Small intestine (tissue), 7 donors: ENCODE data around the gene RNF227. TPM values are rescaled to one million over a fixed set of nuclear protein-coding genes. Genes with fewer than 3 reads are reported as not detected.
A peak's percentile ranks its signal among the peaks of the same experiment; 100 is the strongest.

Experiments used
- DNase-seq, 2 donors: peaks; one replicate each; pipeline versions ENCODE4 v3.0.0 to v3.0.0-alpha.2; 2013
- FAIRE-seq: peaks from 2 replicates; lab custom pipeline; 2012; peaks lifted over from hg19 to GRCh38; lab: Jason Lieb, UNC
- H3K27ac ChIP-seq, 3 donors: one replicate each; pipeline ENCODE4 v1.5.1; 2013; ENCODE audit warnings: low read length in 2 of 3, mild to moderate bottlenecking in 2 of 3, control low read depth in 1 of 3, inconsistent platforms in 1 of 3, low read depth in 1 of 3, moderate library complexity in 1 of 3
- H3K27me3 ChIP-seq, 3 donors: one replicate each; pipeline ENCODE4 v1.6.1; 2013; ENCODE audit warnings: low read length in 3 of 3, inconsistent platforms in 1 of 3; ENCODE audit not compliant: control insufficient read depth in 3 of 3, insufficient read depth in 3 of 3
- H3K36me3 ChIP-seq, 3 donors: one replicate each; pipeline ENCODE4 v1.6.1; 2013; ENCODE audit warnings: low read length in 3 of 3, inconsistent platforms in 1 of 3, low read depth in 1 of 3, mild to moderate bottlenecking in 1 of 3, moderate library complexity in 1 of 3; ENCODE audit not compliant: control insufficient read depth in 3 of 3, insufficient read depth in 2 of 3
- H3K4me1 ChIP-seq, 3 donors: one replicate each; pipeline ENCODE4 v1.6.1; 2013; ENCODE audit warnings: low read length in 2 of 3, inconsistent platforms in 1 of 3, low read depth in 1 of 3, mild to moderate bottlenecking in 1 of 3, moderate library complexity in 1 of 3; ENCODE audit not compliant: control insufficient read depth in 3 of 3, insufficient read depth in 2 of 3
- H3K4me3 ChIP-seq, 3 donors: one replicate each; pipeline ENCODE4 v1.5.1; 2013; ENCODE audit warnings: low read length in 3 of 3, control low read depth in 1 of 3, inconsistent platforms in 1 of 3, low read depth in 1 of 3, mild to moderate bottlenecking in 1 of 3, moderate library complexity in 1 of 3
- H3K9me3 ChIP-seq, 2 donors: one replicate each; pipeline ENCODE4 v1.6.1; 2013; ENCODE audit warnings: low read depth in 1 of 2, low read length in 1 of 2; ENCODE audit not compliant: control insufficient read depth in 2 of 2, insufficient read depth in 1 of 2
- WGBS, 3 donors: extraction: QIAGEN DNeasy Blood & Tissue Kit; methylation state at CpG; one replicate each; pipeline ENCODE4 v1.1.7; 2013; 5-methylcytosine and 5-hydroxymethylcytosine counted together
- polyA plus RNA-seq, 4 donors: library from polyadenylated mRNA; stranded (reverse) in 3 of 4; unstranded in 1 of 4; fragments of 200-250 nt in 3 of 4; fragments of 120-200 nt in 1 of 4; gene quantifications; one replicate each; pipeline versions ENCODE4 v1.2.1 to v1.2.3, GENCODE V29; 2013
- donor health status: healthy with polysubstance abuse.
- donor health status: control.
- donor health status: control.
- donor health status: Bipolar disorder and iron deficiency.
- donor health status: healthy.

Gene RNF227
- polyA plus RNA-seq, 4 donors = 1.9 to 3.0 (median 2.5) TPM

- Histone ChIP-seq H3K4me3 (no peak overlapping the region), H3K9me3 (no peaks in the 10 kb centered on the region), H3K4me1 (peaks cover 3 to 34% (median 20%) of the 10 kb centered on the region in 3 donors), H3K27me3 (no peaks in the 10 kb centered on the region), H3K27ac (peak overlapping the region; percentile 22 to 97 (median 91)), H3K36me3 (peaks cover 6 to 44% (median 8%) of the 10 kb centered on the region in 3 donors)
- FAIRE-seq (no peak), DNase-seq (peak; percentile 82 to 94)
- 28 to 43% (median 43%) methylated on average over 11 of the region's 11 CpGs for WGBS, 3 donors
These were observed 26.7 kb downstream of the RNF227 start for GRCh38 chr17:7889166-7889955.

- H3K27ac ChIP-seq = peak within 1 kb of the TSS; percentile 68 to 97 (median 91)
- no peak for FAIRE-seq
- DNase-seq = peak; percentile 25 to 35
- H3K36me3 ChIP-seq = peaks cover 4 to 34% (median 6%) of the 10 kb centered on the region in 3 donors
- no peaks in the 10 kb centered on the region for H3K9me3 ChIP-seq
- no peaks in the 10 kb centered on the region for H3K27me3 ChIP-seq
- 9 to 21% (median 16%) methylated on average over 18 of the region's 18 CpGs for WGBS, 3 donors
- peak within 1 kb of the TSS; percentile 36 to 87 (median 43) for H3K4me3 ChIP-seq
- H3K4me1 ChIP-seq = peaks cover 3 to 41% (median 20%) of the 10 kb centered on the region in 3 donors
These were observed 27.7 kb downstream of the RNF227 start, which contains the start of gene CHD3 for GRCh38 chr17:7888184-7888920. TSS of gene CHD3 (plus strand) at chr17:7888789. CDS start at chr17:7889001, 212 bp downstream.

- Histone ChIP-seq H3K9me3 (no peaks in the 10 kb centered on the region), H3K4me3 (peak overlapping the region; percentile 36 to 87 (median 43)), H3K4me1 (peaks cover 5 to 48% (median 23%) of the 10 kb centered on the region in 3 donors), H3K36me3 (peaks cover 2 to 30% (median 4%) of the 10 kb centered on the region in 3 donors), H3K27ac (peak overlapping the region; percentile 68 to 97 (median 91)), H3K27me3 (no peaks in the 10 kb centered on the region)
- 0 to 1% (median 1%) methylated on average over 26 to 35 of the region's 35 CpGs for WGBS, 3 donors
- FAIRE-seq = no peak
- peak; percentile 92 to 96 for DNase-seq
These were observed 28.5 kb downstream of the RNF227 start for GRCh38 chr17:7887482-7888183.

- H3K4me1 ChIP-seq = peaks cover 5 to 53% (median 24%) of the 10 kb centered on the region in 3 donors
- H3K27me3 ChIP-seq = no peaks in the 10 kb centered on the region
- peak overlapping the region; percentile 68 to 87 (median 86) for H3K4me3 ChIP-seq
- WGBS, 3 donors = 3 to 4% (median 4%) methylated on average over 8 of the region's 8 CpGs
- H3K36me3 ChIP-seq = peaks cover 2 to 30% (median 4%) of the 10 kb centered on the region in 3 donors
- no peak for FAIRE-seq
- no peak for DNase-seq
- H3K9me3 ChIP-seq = no peaks in the 10 kb centered on the region
- H3K27ac ChIP-seq = peak overlapping the region; percentile 66 to 93 (median 89)
These were observed 29.0 kb downstream of the RNF227 start for GRCh38 chr17:7887038-7887481.

- DNase-seq = peak; percentile 38 to 67
- FAIRE-seq = no peak
- peaks cover 5 to 59% (median 24%) of the 10 kb centered on the region in 3 donors for H3K4me1 ChIP-seq
- peak overlapping the region; percentile 66 to 93 (median 89) for H3K27ac ChIP-seq
- 1 to 2% (median 2%) methylated on average over 30 of the region's 30 CpGs for WGBS, 3 donors
- H3K36me3 ChIP-seq = peaks cover 4 to 29% (median 5%) of the 10 kb centered on the region in 3 donors
- H3K9me3 ChIP-seq = no peaks in the 10 kb centered on the region
- H3K27me3 ChIP-seq = no peaks in the 10 kb centered on the region
- H3K4me3 ChIP-seq = peak overlapping the region; percentile 68 to 87 (median 86)
These were observed 29.7 kb downstream of the RNF227 start for GRCh38 chr17:7886227-7887037.

GRCh38 chr17:7885367-7886226 lies 30.5 kb downstream of the RNF227 start:
- peaks cover 5 to 63% (median 24%) of the 10 kb centered on the region in 3 donors for H3K4me1 ChIP-seq
- H3K27ac ChIP-seq = peak overlapping the region; percentile 66 to 93 (median 89)
- H3K4me3 ChIP-seq = peak overlapping the region; percentile 68 to 87 (median 86)
- peak in 1 of 2 donors; percentile 60 for DNase-seq
- H3K36me3 ChIP-seq = peaks cover 0 to 24% (median 4%) of the 10 kb centered on the region in 3 donors
- H3K9me3 ChIP-seq = no peaks in the 10 kb centered on the region
- 0 to 1% (median 0%) methylated on average over 35 to 64 of the region's 64 CpGs for WGBS, 3 donors
- FAIRE-seq = no peak
- H3K27me3 ChIP-seq = no peaks in the 10 kb centered on the region
